SK-N-SH treated with all-trans-retinoic acid at 6 μM for 48 hours (cell line): ENCODE results near the gene CD48.

Experiments used
- ATAC-seq: fragments of 200-7000 bp; cut with Tn5 transposase; 3 replicates; pipeline ENCODE4 v1.9.1; 2020; ENCODE audit warnings: mild to moderate bottlenecking, moderate library complexity
- ARNTL ChIP-seq: fragments of 450-650 bp; formaldehyde crosslinking; IDR thresholded peaks from 2 replicates; pipeline ENCODE4 v1.5.0; 2020; ENCODE audit warnings: low read depth, mild to moderate bottlenecking, moderate library complexity, borderline replicate concordance
- BACH2 ChIP-seq: fragments of 250-450 bp; sonication (Bioruptor Pico); IDR thresholded peaks from 2 replicates; pipeline ENCODE4 v1.9.0; 2021; ENCODE audit warnings: mild to moderate bottlenecking, borderline replicate concordance
- CSDC2 ChIP-seq: fragments of 250-450 bp; sonication (Bioruptor Pico); IDR thresholded peaks from 2 replicates; pipeline ENCODE4 v1.5.0; 2020; ENCODE audit warnings: mild to moderate bottlenecking, moderate library complexity
- ESRRG ChIP-seq: fragments of 250-450 bp; sonication (Bioruptor Pico); IDR thresholded peaks from 2 replicates; pipeline ENCODE4 v1.6.1; 2021; ENCODE audit warnings: mild to moderate bottlenecking
- GLIS3 ChIP-seq: fragments of 250-450 bp; sonication (Bioruptor Pico); IDR thresholded peaks from 2 replicates; pipeline ENCODE4 v1.5.0; 2020; ENCODE audit warnings: mild to moderate bottlenecking, moderate library complexity
- OSR1 ChIP-seq: fragments of 250-450 bp; sonication (Bioruptor Pico); IDR thresholded peaks from 2 replicates; pipeline ENCODE4 v1.8.0; 2022; ENCODE audit warnings: moderate library complexity, mild to moderate bottlenecking, inconsistent platforms
- PPARA ChIP-seq: fragments of 250-450 bp; sonication (Bioruptor Pico); IDR thresholded peaks from 2 replicates; pipeline ENCODE4 v1.5.0; 2020; ENCODE audit warnings: mild to moderate bottlenecking, borderline replicate concordance
- RARB ChIP-seq: fragments of 250-450 bp; sonication (Bioruptor Pico); IDR thresholded peaks from 2 replicates; pipeline ENCODE4 v1.8.0; 2021; ENCODE audit warnings: mild to moderate bottlenecking, moderate library complexity
- SNAI2 ChIP-seq: fragments of 250-450 bp; sonication (Bioruptor Pico); IDR thresholded peaks from 2 replicates; pipeline ENCODE4 v1.5.0; 2020; ENCODE audit warnings: mild to moderate bottlenecking, moderate library complexity
- TCF4 ChIP-seq: fragments of 250-450 bp; sonication (Bioruptor Pico); IDR thresholded peaks from 2 replicates; pipeline ENCODE4 v1.8.0; 2021; ENCODE audit warnings: mild to moderate bottlenecking, moderate library complexity, borderline replicate concordance
- TOX ChIP-seq: fragments of 250-450 bp; sonication (Bioruptor Pico); IDR thresholded peaks from 2 replicates; pipeline ENCODE4 v1.8.0; 2021; ENCODE audit warnings: mild to moderate bottlenecking, moderate library complexity, borderline replicate concordance
- ZC3H10 ChIP-seq: fragments of 250-450 bp; sonication (Bioruptor Pico); IDR thresholded peaks from 2 replicates; pipeline ENCODE4 v1.5.1; 2021; ENCODE audit warnings: mild to moderate bottlenecking, moderate library complexity
- ZFP3 ChIP-seq: fragments of 250-450 bp; sonication (Bioruptor Pico); IDR thresholded peaks from 2 replicates; pipeline ENCODE4 v1.5.0; 2020; ENCODE audit warnings: mild to moderate bottlenecking, moderate library complexity
- ZNF565 ChIP-seq: fragments of 450-650 bp; formaldehyde crosslinking; conservative IDR thresholded peaks from 2 replicates; pipeline ENCODE4 v1.5.0; 2020; ENCODE audit warnings: low read depth, mild to moderate bottlenecking, moderate library complexity
- ZNF70 ChIP-seq: fragments of 450-650 bp; formaldehyde crosslinking; IDR thresholded peaks from 2 replicates; pipeline ENCODE4 v1.5.0; 2020; ENCODE audit warnings: mild to moderate bottlenecking, moderate library complexity
- ZNF8 ChIP-seq: fragments of 450-650 bp; formaldehyde crosslinking; IDR thresholded peaks from 2 replicates; pipeline ENCODE4 v1.5.0; 2020; ENCODE audit warnings: mild to moderate bottlenecking, moderate library complexity
- TF ChIP-seq, protein P1 (sequence below): fragments of 250-450 bp; sonication (Bioruptor Pico); IDR thresholded peaks from 2 replicates; pipeline ENCODE4 v1.5.1; 2021; ENCODE audit warnings: mild to moderate bottlenecking, moderate library complexity
- TF ChIP-seq, protein P2 (sequence below): fragments of 250-450 bp; sonication (Bioruptor Pico); IDR thresholded peaks from 2 replicates; pipeline ENCODE4 v1.5.0; 2020; ENCODE audit warnings: mild to moderate bottlenecking, moderate library complexity
- TF ChIP-seq, protein P3 (sequence below): fragments of 250-450 bp; sonication (Bioruptor Pico); IDR thresholded peaks from 2 replicates; pipeline ENCODE4 v1.5.1; 2020; ENCODE audit warnings: low read depth, mild to moderate bottlenecking, moderate library complexity
- TF ChIP-seq, protein P4 (sequence below): fragments of 250-450 bp; sonication (Bioruptor Pico); IDR thresholded peaks from 2 replicates; pipeline ENCODE4 v1.8.0; 2020; ENCODE audit warnings: mild to moderate bottlenecking, moderate library complexity, borderline replicate concordance

The CD48 gene

DNA sequence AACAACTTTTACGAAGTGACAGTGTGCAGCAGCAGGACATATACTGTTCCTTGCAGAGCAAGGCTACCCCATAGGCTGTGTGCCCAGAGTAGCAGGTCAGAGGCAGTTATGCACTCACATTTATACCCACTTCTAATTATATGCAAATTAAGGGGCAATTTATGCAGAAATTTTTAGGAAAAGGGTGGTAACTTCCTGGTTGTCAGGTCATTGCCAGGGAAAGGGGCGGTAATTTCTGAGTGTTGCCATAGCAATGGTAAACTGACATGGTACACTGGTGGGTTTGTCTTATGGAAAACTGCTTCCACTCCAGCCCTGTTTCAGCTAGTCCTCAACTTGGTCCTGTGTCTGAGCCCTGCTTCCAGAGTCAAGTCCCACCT lies 52.8 kb downstream of the CD48 start:
- ATAC-seq: no peak
- TF ChIP-seq, protein P1, sequence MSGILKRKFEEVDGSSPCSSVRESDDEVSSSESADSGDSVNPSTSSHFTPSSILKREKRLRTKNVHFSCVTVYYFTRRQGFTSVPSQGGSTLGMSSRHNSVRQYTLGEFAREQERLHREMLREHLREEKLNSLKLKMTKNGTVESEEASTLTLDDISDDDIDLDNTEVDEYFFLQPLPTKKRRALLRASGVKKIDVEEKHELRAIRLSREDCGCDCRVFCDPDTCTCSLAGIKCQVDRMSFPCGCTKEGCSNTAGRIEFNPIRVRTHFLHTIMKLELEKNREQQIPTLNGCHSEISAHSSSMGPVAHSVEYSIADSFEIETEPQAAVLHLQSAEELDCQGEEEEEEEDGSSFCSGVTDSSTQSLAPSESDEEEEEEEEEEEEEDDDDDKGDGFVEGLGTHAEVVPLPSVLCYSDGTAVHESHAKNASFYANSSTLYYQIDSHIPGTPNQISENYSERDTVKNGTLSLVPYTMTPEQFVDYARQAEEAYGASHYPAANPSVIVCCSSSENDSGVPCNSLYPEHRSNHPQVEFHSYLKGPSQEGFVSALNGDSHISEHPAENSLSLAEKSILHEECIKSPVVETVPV (CRISPR knock-in tag): no peak
- TF ChIP-seq ESRRG (CRISPR knock-in tag) (no peak), PPARA (no peak), ZNF8 (CRISPR knock-in tag) (no peak), TOX (CRISPR knock-in tag) (no peak), CSDC2 (CRISPR knock-in tag) (no peak), ZC3H10 (CRISPR knock-in tag) (no peak), GLIS3 (CRISPR knock-in tag) (no peak), ARNTL (CRISPR knock-in tag) (no peak), TCF4 (no peak), BACH2 (CRISPR knock-in tag) (no peak), ZNF565 (no peak), ZNF70 (no peak), ZFP3 (CRISPR knock-in tag) (no peak), RARB (no peak), OSR1 (CRISPR knock-in tag) (no peak)
- TF ChIP-seq, protein P2, sequence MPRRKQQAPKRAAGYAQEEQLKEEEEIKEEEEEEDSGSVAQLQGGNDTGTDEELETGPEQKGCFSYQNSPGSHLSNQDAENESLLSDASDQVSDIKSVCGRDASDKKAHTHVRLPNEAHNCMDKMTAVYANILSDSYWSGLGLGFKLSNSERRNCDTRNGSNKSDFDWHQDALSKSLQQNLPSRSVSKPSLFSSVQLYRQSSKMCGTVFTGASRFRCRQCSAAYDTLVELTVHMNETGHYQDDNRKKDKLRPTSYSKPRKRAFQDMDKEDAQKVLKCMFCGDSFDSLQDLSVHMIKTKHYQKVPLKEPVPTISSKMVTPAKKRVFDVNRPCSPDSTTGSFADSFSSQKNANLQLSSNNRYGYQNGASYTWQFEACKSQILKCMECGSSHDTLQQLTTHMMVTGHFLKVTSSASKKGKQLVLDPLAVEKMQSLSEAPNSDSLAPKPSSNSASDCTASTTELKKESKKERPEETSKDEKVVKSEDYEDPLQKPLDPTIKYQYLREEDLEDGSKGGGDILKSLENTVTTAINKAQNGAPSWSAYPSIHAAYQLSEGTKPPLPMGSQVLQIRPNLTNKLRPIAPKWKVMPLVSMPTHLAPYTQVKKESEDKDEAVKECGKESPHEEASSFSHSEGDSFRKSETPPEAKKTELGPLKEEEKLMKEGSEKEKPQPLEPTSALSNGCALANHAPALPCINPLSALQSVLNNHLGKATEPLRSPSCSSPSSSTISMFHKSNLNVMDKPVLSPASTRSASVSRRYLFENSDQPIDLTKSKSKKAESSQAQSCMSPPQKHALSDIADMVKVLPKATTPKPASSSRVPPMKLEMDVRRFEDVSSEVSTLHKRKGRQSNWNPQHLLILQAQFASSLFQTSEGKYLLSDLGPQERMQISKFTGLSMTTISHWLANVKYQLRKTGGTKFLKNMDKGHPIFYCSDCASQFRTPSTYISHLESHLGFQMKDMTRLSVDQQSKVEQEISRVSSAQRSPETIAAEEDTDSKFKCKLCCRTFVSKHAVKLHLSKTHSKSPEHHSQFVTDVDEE (CRISPR knock-in tag): no peak
- TF ChIP-seq, protein P3, sequence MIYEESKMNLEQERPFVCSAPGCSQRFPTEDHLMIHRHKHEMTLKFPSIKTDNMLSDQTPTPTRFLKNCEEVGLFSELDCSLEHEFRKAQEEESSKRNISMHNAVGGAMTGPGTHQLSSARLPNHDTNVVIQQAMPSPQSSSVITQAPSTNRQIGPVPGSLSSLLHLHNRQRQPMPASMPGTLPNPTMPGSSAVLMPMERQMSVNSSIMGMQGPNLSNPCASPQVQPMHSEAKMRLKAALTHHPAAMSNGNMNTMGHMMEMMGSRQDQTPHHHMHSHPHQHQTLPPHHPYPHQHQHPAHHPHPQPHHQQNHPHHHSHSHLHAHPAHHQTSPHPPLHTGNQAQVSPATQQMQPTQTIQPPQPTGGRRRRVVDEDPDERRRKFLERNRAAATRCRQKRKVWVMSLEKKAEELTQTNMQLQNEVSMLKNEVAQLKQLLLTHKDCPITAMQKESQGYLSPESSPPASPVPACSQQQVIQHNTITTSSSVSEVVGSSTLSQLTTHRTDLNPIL (CRISPR knock-in tag): no peak
- TF ChIP-seq, protein P4, sequence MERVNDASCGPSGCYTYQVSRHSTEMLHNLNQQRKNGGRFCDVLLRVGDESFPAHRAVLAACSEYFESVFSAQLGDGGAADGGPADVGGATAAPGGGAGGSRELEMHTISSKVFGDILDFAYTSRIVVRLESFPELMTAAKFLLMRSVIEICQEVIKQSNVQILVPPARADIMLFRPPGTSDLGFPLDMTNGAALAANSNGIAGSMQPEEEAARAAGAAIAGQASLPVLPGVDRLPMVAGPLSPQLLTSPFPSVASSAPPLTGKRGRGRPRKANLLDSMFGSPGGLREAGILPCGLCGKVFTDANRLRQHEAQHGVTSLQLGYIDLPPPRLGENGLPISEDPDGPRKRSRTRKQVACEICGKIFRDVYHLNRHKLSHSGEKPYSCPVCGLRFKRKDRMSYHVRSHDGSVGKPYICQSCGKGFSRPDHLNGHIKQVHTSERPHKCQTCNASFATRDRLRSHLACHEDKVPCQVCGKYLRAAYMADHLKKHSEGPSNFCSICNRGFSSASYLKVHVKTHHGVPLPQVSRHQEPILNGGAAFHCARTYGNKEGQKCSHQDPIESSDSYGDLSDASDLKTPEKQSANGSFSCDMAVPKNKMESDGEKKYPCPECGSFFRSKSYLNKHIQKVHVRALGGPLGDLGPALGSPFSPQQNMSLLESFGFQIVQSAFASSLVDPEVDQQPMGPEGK (CRISPR knock-in tag): no peak

DNA sequence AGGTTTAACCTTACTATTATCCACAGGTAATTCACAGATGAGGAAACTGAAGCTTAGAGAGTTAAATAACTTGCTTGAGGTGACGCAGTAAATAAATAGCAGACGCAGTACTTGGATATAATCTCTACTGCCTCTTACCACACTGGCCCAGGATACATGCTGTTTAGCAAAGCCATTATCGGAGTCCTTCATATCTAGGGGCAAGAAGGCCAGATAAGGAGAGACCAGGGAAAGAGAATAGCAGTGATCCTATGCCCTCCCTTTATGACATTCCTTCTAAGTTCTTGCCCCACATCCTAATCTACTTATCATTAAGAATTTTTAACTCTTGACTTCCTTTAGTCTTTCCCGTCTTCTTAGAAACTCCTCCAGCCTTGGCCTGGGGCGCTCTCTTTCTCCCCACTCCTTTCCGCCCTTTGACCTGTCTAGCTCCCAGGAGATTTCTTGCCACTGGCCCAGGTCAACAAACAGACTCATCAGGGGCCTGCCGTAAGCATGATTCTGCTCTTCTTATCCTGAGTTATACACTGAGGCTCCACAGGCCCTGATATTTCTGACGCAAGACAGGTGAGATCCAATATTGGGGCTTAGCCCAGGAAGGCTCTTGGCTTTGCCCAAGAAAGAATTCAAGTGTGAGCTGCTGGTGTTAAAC lies 53.3 kb downstream of the CD48 start:
- TF ChIP-seq ZC3H10 (CRISPR knock-in tag) (no peak), BACH2 (CRISPR knock-in tag) (no peak), ZFP3 (CRISPR knock-in tag) (no peak), PPARA (no peak), RARB (no peak), SNAI2 (CRISPR knock-in tag) (no peak), OSR1 (CRISPR knock-in tag) (no peak), ZNF70 (no peak)
- TF ChIP-seq, protein P2 (CRISPR knock-in tag): no peak
- ATAC-seq: no peak
